NCI-H748 (cell line): Measurements from ENCODE around the gene SRRM5.

Experiments used
- DNase-seq: peaks from one replicate; lab custom pipeline; 2025; ENCODE audit not compliant: unreplicated experiment; lab: John Stamatoyannopoulos, UW

SRRM5 gene

GRCh38 chr19:43664018-43664417, 52.1 kb downstream of the SRRM5 start:
- DNase-seq = no peak
